HG02798 (cell line): Measurements from ENCODE around the gene HOXB9.

Source experiments
- ATAC-seq: cut with Tn5 transposase; IDR thresholded peaks from one replicate; pipeline ENCODE4 v1.9.1; 2021; ENCODE audit warnings: mild to moderate bottlenecking; ENCODE audit not compliant: unreplicated experiment, poor library complexity

Gene HOXB9

GRCh38 chr17:48574505-48575065 is 51.6 kb downstream of the HOXB9 start:
- ATAC-seq: no peak

- no peak for ATAC-seq
These were observed 54.2 kb downstream of the HOXB9 start for GRCh38 chr17:48571826-48572417.
